ENCODE measurements around the gene SFSWAP.
"Not testable (repeated sequence)": the region's sequence is repeated elsewhere in the genome, so short reads cannot be mapped to it uniquely, and the experiment has no call there.

SFSWAP gene

GRCh38 chr12:131757111-131757510, 46.2 kb downstream of the SFSWAP start:
- no peak for DNase-seq

- DNase-seq: no peak
Measured at GRCh38 chr12:131758016-131758739, 47.3 kb downstream of the SFSWAP start.

- DNase-seq: no peak
Measured at GRCh38 chr12:131759176-131759575, 48.3 kb downstream of the SFSWAP start.

GRCh38 chr12:131761638-131762037, 50.7 kb downstream of the SFSWAP start:
- no peak for DNase-seq

GRCh38 chr12:131764738-131765137, 53.8 kb downstream of the SFSWAP start:
- peak in 16 of 51 donors; percentile 11 to 63 (median 27) for DNase-seq

GRCh38 chr12:131765961-131766360, 55.1 kb downstream of the SFSWAP start:
- DNase-seq: no peak

GRCh38 chr12:131766382-131767107, 55.7 kb downstream of the SFSWAP start:
- DNase-seq: no peak

- DNase-seq: no peak
Measured at GRCh38 chr12:131770120-131770519, 59.2 kb downstream of the SFSWAP start.

GRCh38 chr12:131771965-131772364, 61.1 kb downstream of the SFSWAP start:
- DNase-seq: no peak

- DNase-seq: no peak
Measured at GRCh38 chr12:131773582-131774221, 62.8 kb downstream of the SFSWAP start.

GRCh38 chr12:131774576-131775391, 63.9 kb downstream of the SFSWAP start:
- DNase-seq: no peak

- DNase-seq: no peak
Measured at GRCh38 chr12:131775392-131776236, 64.7 kb downstream of the SFSWAP start.

GRCh38 chr12:131776237-131776889, 65.5 kb downstream of the SFSWAP start:
- DNase-seq: no peak

- DNase-seq: not testable (repeated sequence)
Measured at GRCh38 chr12:131777269-131777668, 66.4 kb downstream of the SFSWAP start.

- no peak for DNase-seq
Measured at GRCh38 chr12:131779027-131779426, 68.1 kb downstream of the SFSWAP start.

GRCh38 chr12:131782061-131782460, 71.2 kb downstream of the SFSWAP start:
- DNase-seq: no peak

GRCh38 chr12:131783915-131784541, 73.1 kb downstream of the SFSWAP start:
- DNase-seq: peak in 1 of 51 donors; percentile 49

GRCh38 chr12:131784909-131785762, 74.2 kb downstream of the SFSWAP start:
- DNase-seq: peak in 1 of 51 donors; percentile 46

Measured in hypothalamus (tissue), 51 donors.